Nucleus accumbens (tissue), 56 donors: Measurements from ENCODE around the gene ENOX1.

Experiments
- DNase-seq, 56 donors: peaks; one replicate each; lab custom pipeline; 2025; lab: John Stamatoyannopoulos, UW

The ENOX1 gene

GRCh38 chr13:43785650-43786471 is 911 bp downstream of the ENOX1 start:
- DNase-seq, result peak; percentile 20 to 94 (median 86)

GRCh38 chr13:43785261-43785649 is 1.5 kb downstream of the ENOX1 start:
- peak in 11 of 56 donors; percentile 9 to 67 (median 46) for DNase-seq

GRCh38 chr13:43784496-43784895 is 2.3 kb downstream of the ENOX1 start:
- DNase-seq, result no peak

GRCh38 chr13:43783820-43784219 is 3.0 kb downstream of the ENOX1 start:
- DNase-seq, result peak in 5 of 56 donors; percentile 6 to 23 (median 13)

DNA sequence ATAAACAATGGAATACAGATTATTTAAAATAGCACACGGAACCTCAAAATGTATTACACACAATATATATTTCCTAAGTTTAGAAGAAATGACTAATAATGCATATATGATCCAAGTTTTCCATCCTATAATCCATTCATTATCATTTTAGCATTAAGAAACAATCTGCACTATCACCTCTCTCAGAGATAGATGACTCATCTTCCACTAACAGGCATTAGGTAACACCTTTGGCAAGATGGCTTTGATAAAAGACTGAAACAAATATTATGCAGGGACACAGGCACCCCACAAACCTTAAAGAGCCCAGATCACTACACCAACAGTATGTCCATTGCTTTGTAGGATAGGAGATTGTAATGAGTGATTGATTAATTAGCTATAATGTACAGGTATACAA is 4.1 kb downstream of the ENOX1 start:
- no peak for DNase-seq

DNA sequence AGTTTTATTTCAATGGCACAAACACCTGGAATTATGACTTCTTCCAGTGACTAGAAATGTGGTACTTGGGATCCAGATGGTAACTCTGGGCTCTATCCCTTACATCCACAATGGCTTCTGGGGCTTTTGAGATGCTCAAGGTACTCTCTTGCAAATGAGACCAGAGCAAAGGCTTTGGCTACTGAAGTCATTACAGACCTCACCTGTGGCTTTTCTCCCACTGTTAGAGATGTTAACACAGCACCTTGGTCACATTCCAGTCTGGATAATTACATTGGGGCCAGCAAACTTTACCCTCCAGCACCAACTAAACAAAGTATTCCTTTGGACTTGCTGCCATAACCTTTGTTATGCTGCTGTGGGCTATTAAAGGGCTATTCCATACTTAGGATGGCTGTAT is 6.1 kb downstream of the ENOX1 start:
- DNase-seq, result no peak

DNA sequence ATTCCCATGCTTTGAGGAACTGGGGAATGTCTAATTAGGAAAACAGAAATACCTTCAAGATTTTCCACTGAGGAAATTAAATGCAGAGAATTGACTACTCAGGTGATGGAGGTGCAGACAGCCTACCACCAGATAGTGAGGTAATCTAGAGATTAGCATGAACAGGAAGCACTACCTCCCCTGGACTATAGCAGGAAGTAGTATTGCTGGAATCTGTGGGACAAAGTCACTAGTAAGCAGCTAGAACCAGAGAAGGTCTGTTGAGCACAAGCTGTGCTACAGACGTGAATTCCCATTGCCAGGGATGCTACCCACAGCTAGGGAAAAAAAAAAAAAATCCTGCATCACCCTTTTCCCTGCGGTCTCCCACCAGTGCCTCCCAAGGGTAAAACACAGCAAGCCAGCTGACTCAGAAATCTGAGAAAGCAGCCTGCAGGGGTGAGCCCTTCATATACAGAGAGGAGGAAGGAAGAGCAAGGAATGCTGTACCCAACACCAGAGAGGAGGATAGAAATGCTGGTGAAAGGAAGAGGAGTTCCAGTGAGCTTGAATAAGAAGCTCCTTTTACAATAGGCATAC is 10.2 kb downstream of the ENOX1 start:
- DNase-seq, result peak in 1 of 56 donors; percentile 3

DNA sequence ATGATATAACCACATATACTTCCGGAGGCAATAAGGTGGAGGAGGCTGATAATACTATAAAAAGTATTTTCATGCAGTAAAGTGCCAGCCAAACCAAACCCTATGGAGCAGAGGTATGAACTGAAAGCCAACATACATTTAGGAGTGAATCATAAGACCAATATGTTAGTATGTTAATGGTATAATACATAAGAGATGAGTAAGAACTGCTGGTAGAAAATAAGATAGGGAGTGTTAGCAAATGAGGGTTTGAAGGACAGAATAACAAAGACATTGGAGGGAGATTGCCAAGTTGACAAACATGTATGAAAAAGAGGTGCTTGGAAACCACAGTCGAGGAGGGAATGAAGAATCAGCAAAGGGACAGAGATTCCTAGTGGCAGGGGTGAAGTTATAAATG is 10.8 kb downstream of the ENOX1 start:
- DNase-seq, result no peak

DNA sequence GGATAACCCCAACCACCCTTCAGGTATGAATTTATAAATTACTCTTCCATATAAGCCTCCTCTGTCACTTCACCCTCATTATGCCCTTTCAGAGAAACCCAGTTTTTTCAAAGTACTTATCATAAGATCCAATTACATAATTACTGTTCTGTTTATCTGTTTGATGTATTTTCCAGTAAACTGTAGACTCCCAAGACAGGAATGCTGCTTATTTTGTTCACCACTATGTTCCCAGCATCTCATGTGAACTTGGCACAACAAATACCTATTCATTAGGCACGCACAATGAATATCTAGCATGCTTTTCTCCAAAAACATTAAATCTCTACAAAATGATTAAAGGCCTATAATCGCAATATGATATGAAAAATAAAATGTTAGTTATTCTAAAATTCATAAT is 13.2 kb downstream of the ENOX1 start:
- no peak for DNase-seq

GRCh38 chr13:43770871-43771270 is 15.9 kb downstream of the ENOX1 start:
- no peak for DNase-seq

- no peak for DNase-seq
Observed at GRCh38 chr13:43769529-43769928, 17.2 kb downstream of the ENOX1 start.

- DNase-seq, result peak in 20 of 56 donors; percentile 2 to 47 (median 20)
Observed at GRCh38 chr13:43767341-43767931, 19.3 kb downstream of the ENOX1 start.

GRCh38 chr13:43766725-43767124 is 20.0 kb downstream of the ENOX1 start:
- DNase-seq, result peak in 3 of 56 donors; percentile 1 to 11 (median 3)

DNA sequence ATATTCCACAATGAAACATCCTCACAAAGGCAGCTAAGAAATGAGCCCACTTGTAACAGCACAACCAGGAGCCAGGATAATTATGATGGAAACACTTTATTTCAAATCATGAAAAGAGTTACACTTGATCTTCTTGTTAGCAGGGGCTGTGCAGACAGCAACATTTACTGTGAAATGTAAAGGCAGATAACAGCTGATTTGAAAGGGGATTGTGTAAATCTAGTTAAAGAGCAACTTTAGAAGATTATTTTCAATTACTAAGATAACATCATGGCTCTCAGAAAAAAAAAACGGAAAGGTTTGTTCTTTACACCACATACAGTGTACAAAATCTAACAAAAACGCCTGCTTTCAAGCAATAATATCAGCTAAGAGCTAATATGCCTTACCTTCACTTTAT is 22.4 kb downstream of the ENOX1 start:
- no peak for DNase-seq

- no peak for DNase-seq
Observed at GRCh38 chr13:43763143-43763759, 23.5 kb downstream of the ENOX1 start.

- no peak for DNase-seq
Observed at GRCh38 chr13:43761616-43762315, 25.0 kb downstream of the ENOX1 start.

DNA sequence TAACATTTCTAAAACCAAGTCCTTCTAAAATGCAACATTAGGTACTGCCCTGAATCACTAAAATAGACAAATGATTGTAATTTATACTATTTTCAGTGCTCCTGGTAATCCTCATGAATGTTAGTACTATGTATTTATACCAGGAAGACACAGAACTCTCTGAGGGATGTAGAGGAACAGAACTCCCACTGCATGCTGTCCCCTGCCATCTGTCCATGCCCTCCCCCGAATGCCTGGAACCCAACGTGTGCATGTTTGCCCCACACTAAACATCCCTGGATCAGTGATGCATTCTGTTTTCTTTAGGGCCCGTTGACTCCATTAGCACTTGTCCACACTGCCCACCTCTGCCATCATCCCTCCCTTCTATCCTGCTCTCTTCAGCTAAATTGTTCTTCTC is 26.5 kb downstream of the ENOX1 start:
- no peak for DNase-seq

- DNase-seq, result no peak
Observed at GRCh38 chr13:43758834-43759233, 27.9 kb downstream of the ENOX1 start.

DNA sequence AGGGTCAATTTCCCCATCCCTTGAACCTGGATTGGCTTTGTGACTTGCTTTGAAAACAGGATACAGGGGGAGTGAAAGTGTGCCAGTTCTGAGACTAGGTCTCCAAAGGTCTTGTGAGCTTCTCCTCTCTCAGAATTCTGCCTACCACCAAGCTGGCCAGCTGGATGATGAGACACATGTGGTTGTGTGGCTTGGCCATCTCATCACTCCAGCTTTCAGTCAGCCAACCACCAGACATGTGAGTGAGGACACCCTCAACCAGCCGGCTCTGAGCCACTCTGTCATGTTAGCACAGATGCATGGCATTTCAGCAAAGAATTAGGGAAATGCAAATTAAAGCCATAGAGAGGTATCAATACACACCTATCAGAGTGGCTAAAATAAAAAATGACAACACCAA is 29.5 kb downstream of the ENOX1 start:
- DNase-seq, result no peak

DNA sequence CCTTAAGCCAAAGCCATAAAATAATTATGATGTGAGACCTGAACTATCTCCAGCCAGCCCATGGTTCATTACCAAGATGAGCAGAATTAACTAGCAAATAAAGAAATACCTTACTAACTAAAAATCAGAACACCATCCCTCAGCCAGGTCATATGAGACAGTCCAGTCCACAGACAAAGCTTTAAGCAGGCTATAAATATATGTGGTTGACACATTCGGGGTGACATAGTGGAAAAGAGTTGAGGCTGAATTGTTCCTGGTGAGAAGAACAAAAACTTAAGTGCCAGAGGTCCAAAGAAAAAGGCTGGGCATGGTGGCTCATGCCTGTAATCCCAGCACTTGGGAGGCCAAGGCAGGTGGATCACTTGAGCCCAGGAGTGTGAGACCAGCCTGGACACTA is 30.9 kb downstream of the ENOX1 start:
- DNase-seq, result no peak

- DNase-seq, result no peak
Observed at GRCh38 chr13:43751624-43752023, 35.1 kb downstream of the ENOX1 start.
